T-helper 1 cell treated with Interleukin-12 subunit alpha and Interleukin-12 subunit beta and Interleukin-4 antibody, amounts not matched to agents 30 μg/mL and 1 μg/mL, for 36 hours (primary cell): ENCODE data around the gene OR10W1.

ENCODE experiments used
- H3K27ac Mint-ChIP-seq: one replicate; pipeline ENCODE4 v1.8.0; 2021; ENCODE audit warnings: mild to moderate bottlenecking, mixed read lengths
- H3K27me3 Mint-ChIP-seq: one replicate; pipeline ENCODE4 v1.8.0; 2021; ENCODE audit warnings: low read depth, mixed read lengths
- H3K36me3 Mint-ChIP-seq: one replicate; pipeline ENCODE4 v1.8.0; 2021; ENCODE audit warnings: low read depth, mixed read lengths
- H3K4me1 Mint-ChIP-seq: one replicate; pipeline ENCODE4 v1.8.0; 2021; ENCODE audit warnings: low read depth, mixed read lengths
- H3K4me3 Mint-ChIP-seq: one replicate; pipeline ENCODE4 v1.8.0; 2021; ENCODE audit warnings: mild to moderate bottlenecking, moderate library complexity, mixed read lengths
- H3K9me3 Mint-ChIP-seq: one replicate; pipeline ENCODE4 v1.8.0; 2021; ENCODE audit warnings: mixed read lengths

Gene OR10W1

DNA sequence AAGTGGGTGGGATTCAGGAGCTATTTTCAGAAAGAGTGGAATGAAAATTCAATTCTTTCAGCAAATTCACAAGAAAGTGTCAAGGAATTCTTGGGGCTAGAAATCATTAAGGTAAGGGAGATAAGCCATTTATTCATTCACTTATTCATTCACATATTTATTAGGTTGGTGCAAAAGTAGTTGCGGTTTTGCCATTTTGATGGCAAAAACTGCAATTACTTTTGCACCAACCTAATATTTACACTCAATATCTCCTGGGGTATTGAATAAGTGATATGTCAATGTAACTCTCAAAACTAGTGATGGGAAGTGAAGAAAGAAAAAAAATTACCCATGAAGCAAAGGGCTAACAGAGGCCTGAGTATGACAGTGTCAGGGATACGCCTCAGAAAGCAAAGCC, at the start of gene OR10W1:
OR10W1 (minus strand) TSS at position 119 of the 400 bp plus-strand sequence. CDS start 402 bp downstream, outside the sequence.
- Mint-ChIP-seq H3K36me3 (no peaks in the 10 kb centered on the region), H3K4me3 (no peak within 1 kb of the TSS), H3K27ac (no peak within 1 kb of the TSS), H3K4me1 (no peaks in the 10 kb centered on the region), H3K27me3 (no peaks in the 10 kb centered on the region), H3K9me3 (no peaks in the 10 kb centered on the region)

- no peaks in the 10 kb centered on the region for H3K27me3 Mint-ChIP-seq
- H3K4me3 Mint-ChIP-seq: no peak overlapping the region
- no peaks in the 10 kb centered on the region for H3K9me3 Mint-ChIP-seq
Measured at GRCh38 chr11:58316142-58316541, 48.1 kb upstream of the OR10W1 start.

GRCh38 chr11:58301576-58301975, 33.5 kb upstream of the OR10W1 start:
- no peaks in the 10 kb centered on the region for H3K36me3 Mint-ChIP-seq

More at GRCh38 chr11:58316142-58316541, 48.1 kb upstream of the OR10W1 start:
- H3K36me3 Mint-ChIP-seq: no peaks in the 10 kb centered on the region
- no peaks in the 10 kb centered on the region for H3K4me1 Mint-ChIP-seq
- H3K27ac Mint-ChIP-seq: no peak overlapping the region

GRCh38 chr11:58292017-58292416, 24.0 kb upstream of the OR10W1 start:
- Mint-ChIP-seq H3K36me3 (no peaks in the 10 kb centered on the region), H3K27ac (no peak overlapping the region), H3K27me3 (no peaks in the 10 kb centered on the region), H3K4me1 (no peaks in the 10 kb centered on the region), H3K4me3 (no peak overlapping the region), H3K9me3 (no peaks in the 10 kb centered on the region)

More at GRCh38 chr11:58301576-58301975, 33.5 kb upstream of the OR10W1 start:
- no peak overlapping the region for H3K27ac Mint-ChIP-seq
- no peaks in the 10 kb centered on the region for H3K9me3 Mint-ChIP-seq
- no peaks in the 10 kb centered on the region for H3K27me3 Mint-ChIP-seq
- H3K4me1 Mint-ChIP-seq: no peaks in the 10 kb centered on the region
- H3K4me3 Mint-ChIP-seq: no peak overlapping the region

DNA sequence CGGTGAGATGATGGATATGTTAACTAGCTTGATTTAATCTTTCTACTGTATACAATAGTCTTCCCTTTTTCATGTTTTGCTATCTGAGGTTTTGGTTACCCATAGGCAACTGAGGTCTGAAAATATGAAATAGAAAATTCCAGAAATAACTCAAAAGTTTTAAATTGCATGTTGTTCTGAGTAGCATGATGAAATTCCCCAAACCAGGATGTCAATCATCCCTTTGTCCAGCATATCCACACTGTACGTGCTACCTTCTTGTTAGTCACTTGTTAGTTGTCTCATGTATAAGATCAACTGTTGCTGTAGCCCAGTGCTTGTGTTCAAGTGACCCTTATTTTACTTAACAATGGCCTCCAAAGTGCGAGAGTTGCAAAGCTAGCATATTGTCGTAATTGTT, 21.2 kb upstream of the OR10W1 start:
- no peaks in the 10 kb centered on the region for H3K9me3 Mint-ChIP-seq
- H3K36me3 Mint-ChIP-seq: no peaks in the 10 kb centered on the region
- no peak overlapping the region for H3K4me3 Mint-ChIP-seq
- H3K4me1 Mint-ChIP-seq: no peaks in the 10 kb centered on the region
- H3K27me3 Mint-ChIP-seq: no peaks in the 10 kb centered on the region
- H3K27ac Mint-ChIP-seq: no peak overlapping the region

GRCh38 chr11:58286249-58286648, 18.2 kb upstream of the OR10W1 start:
- H3K9me3 Mint-ChIP-seq: no peaks in the 10 kb centered on the region
- H3K27ac Mint-ChIP-seq: no peak overlapping the region
- no peaks in the 10 kb centered on the region for H3K36me3 Mint-ChIP-seq
- H3K27me3 Mint-ChIP-seq: no peaks in the 10 kb centered on the region
- H3K4me1 Mint-ChIP-seq: no peaks in the 10 kb centered on the region
- H3K4me3 Mint-ChIP-seq: no peak overlapping the region

DNA sequence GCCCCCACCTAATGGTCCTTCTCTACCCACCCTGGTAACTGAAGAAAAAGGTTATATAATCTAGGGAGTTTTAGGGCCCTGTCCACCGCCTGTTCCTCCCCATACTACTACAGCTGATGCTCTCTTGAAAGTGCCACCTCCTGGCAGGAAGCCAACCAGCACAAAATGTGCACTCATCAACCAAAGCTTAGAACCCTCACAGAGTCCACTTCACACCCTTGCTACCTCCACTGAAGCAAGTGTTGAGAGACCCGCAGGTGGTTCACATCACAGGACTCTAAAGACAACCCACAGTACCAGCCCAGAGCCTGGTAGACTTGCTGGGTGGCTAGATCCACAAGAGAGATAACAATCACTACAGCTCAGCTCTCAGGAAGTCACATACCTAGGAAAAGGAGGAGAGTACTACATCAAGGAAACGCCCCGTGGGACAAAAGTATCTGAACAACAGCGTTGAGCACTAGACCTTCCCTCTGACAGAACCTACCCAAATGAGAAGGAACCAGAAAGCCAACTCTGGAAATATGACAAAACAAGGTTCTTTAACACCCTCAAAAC, 17.5 kb upstream of the OR10W1 start:
- Mint-ChIP-seq H3K4me1 (no peaks in the 10 kb centered on the region), H3K4me3 (no peak overlapping the region), H3K27ac (no peak overlapping the region), H3K9me3 (no peaks in the 10 kb centered on the region), H3K27me3 (no peaks in the 10 kb centered on the region), H3K36me3 (no peaks in the 10 kb centered on the region)

- Mint-ChIP-seq H3K4me3 (no peak overlapping the region), H3K27ac (no peak overlapping the region), H3K36me3 (no peaks in the 10 kb centered on the region), H3K4me1 (no peaks in the 10 kb centered on the region), H3K27me3 (no peaks in the 10 kb centered on the region), H3K9me3 (no peaks in the 10 kb centered on the region)
Measured at GRCh38 chr11:58276151-58276550, 8.1 kb upstream of the OR10W1 start.

GRCh38 chr11:58275002-58275401, 6.9 kb upstream of the OR10W1 start:
- H3K27ac Mint-ChIP-seq: no peak overlapping the region
- no peaks in the 10 kb centered on the region for H3K27me3 Mint-ChIP-seq
- H3K36me3 Mint-ChIP-seq: no peaks in the 10 kb centered on the region
- H3K4me1 Mint-ChIP-seq: no peaks in the 10 kb centered on the region
- no peaks in the 10 kb centered on the region for H3K9me3 Mint-ChIP-seq
- no peak overlapping the region for H3K4me3 Mint-ChIP-seq

GRCh38 chr11:58259983-58260382, 8.1 kb downstream of the OR10W1 start:
- Mint-ChIP-seq H3K4me3 (no peak overlapping the region), H3K27ac (no peak overlapping the region), H3K4me1 (no peaks in the 10 kb centered on the region), H3K36me3 (no peaks in the 10 kb centered on the region), H3K9me3 (no peaks in the 10 kb centered on the region), H3K27me3 (no peaks in the 10 kb centered on the region)

DNA sequence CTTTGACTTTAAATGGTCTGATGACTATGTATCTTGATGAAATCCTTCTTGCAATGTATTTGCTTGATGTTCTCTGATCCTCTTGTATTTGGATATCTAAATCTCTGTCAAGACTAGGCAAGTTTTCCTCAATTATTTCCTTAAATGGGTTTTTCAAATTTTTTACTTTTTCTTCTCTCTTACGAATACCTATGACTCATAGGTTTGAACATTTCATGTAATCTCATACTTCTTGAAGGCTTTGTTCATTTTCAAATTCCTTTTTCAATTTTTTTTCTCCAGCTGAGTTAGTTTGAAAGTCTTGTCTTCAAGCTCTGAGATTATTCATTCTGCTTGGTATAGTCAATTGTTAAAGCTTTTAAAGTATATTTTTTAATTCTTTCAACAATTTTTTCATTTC, 13.1 kb downstream of the OR10W1 start:
- peaks cover 4% of the 10 kb centered on the region for H3K9me3 Mint-ChIP-seq
- H3K27ac Mint-ChIP-seq: no peak overlapping the region
- H3K4me3 Mint-ChIP-seq: no peak overlapping the region
- no peaks in the 10 kb centered on the region for H3K27me3 Mint-ChIP-seq
- H3K4me1 Mint-ChIP-seq: no peaks in the 10 kb centered on the region
- H3K36me3 Mint-ChIP-seq: no peaks in the 10 kb centered on the region

GRCh38 chr11:58243954-58244353, 24.1 kb downstream of the OR10W1 start:
- Mint-ChIP-seq H3K27ac (no peak overlapping the region), H3K9me3 (peaks cover 7% of the 10 kb centered on the region), H3K4me1 (no peaks in the 10 kb centered on the region), H3K4me3 (no peak overlapping the region), H3K36me3 (no peaks in the 10 kb centered on the region), H3K27me3 (no peaks in the 10 kb centered on the region)

- H3K9me3 Mint-ChIP-seq: no peaks in the 10 kb centered on the region
- no peak overlapping the region for H3K27ac Mint-ChIP-seq
- no peaks in the 10 kb centered on the region for H3K27me3 Mint-ChIP-seq
- H3K4me1 Mint-ChIP-seq: no peaks in the 10 kb centered on the region
- no peak overlapping the region for H3K4me3 Mint-ChIP-seq
- H3K36me3 Mint-ChIP-seq: no peaks in the 10 kb centered on the region
Measured at GRCh38 chr11:58227956-58228615, 40.0 kb downstream of the OR10W1 start.

DNA sequence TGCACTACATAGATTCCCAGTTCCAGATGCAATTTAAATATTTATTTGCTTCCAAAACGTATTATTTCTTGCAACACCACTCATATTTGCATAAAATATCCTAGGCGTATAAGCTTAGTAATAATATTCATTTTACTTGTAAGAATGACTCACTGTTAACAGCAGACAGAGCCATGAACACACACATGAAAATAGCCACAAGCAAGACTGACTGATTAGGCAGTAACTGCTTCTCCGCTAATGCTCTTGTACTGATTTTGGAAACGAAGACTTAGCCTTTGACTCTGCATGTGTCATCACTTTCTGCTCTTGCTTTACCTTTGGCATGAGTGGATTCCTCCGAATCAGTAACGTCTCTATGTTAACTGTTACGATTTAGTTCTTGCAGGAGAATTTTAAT, 45.3 kb downstream of the OR10W1 start:
- Mint-ChIP-seq H3K9me3 (no peaks in the 10 kb centered on the region), H3K4me1 (no peaks in the 10 kb centered on the region), H3K27me3 (no peaks in the 10 kb centered on the region), H3K27ac (no peak overlapping the region), H3K36me3 (no peaks in the 10 kb centered on the region), H3K4me3 (no peak overlapping the region)
